Stomach (tissue), 9 donors: ENCODE results near the gene ABHD2. TPM values are rescaled to one million over a fixed set of nuclear protein-coding genes. Genes with fewer than 3 reads are reported as not detected.

Source experiments
- DNase-seq, 2 donors: peaks; one replicate each; pipeline versions ENCODE4 v3.0.0 to v3.0.0-alpha.2; 2013 to 2019
- H3K27ac ChIP-seq, 5 donors: fragments of 200-600 bp in 4 of 5; sonication (generic) in 4 of 5; one replicate each; pipeline ENCODE4 v1.5.1; 2013 to 2019; ENCODE audit warnings: mild to moderate bottlenecking in 1 of 5, moderate library complexity in 1 of 5
- H3K27me3 ChIP-seq, 3 donors: fragments of 200-600 bp; sonication (generic); one replicate each; pipeline ENCODE4 v1.5.1; 2017 to 2019; ENCODE audit warnings: mixed run types in 1 of 3
- H3K36me3 ChIP-seq, 4 donors: fragments of 200-600 bp; sonication (generic); 1 replicate in 3 of 4; 2 replicates in 1 of 4; pipeline ENCODE4 v1.5.1; 2016 to 2019
- H3K4me1 ChIP-seq, 4 donors: fragments of 200-600 bp; sonication (generic); one replicate each; pipeline ENCODE4 v1.5.1; 2016 to 2019
- H3K4me3 ChIP-seq, 4 donors: fragments of 200-600 bp; sonication (generic) in 3 of 4; one replicate each; pipeline ENCODE4 v1.5.1; 2016 to 2019; ENCODE audit warnings: mild to moderate bottlenecking in 1 of 4
- H3K9me3 ChIP-seq, 4 donors: fragments of 200-600 bp; sonication (generic); one replicate each; pipeline ENCODE4 v1.5.1; 2016 to 2019
- EP300 ChIP-seq: sonication (generic); formaldehyde crosslinking; IDR thresholded peaks from one replicate; pipeline ENCODE4 v1.6.1; 2017; ENCODE audit warnings: antibody characterized with exemption
- POLR2A ChIP-seq, 4 donors: fragments of 450-650 bp; IDR thresholded peaks; one replicate each; pipeline ENCODE4 v1.6.1; 2016; ENCODE audit warnings: antibody characterized with exemption in 4 of 4, control low read depth in 2 of 4, mild to moderate bottlenecking in 1 of 4, moderate library complexity in 1 of 4
- POLR2AphosphoS5 ChIP-seq, 3 donors: sonication (generic); formaldehyde crosslinking; IDR thresholded peaks; one replicate each; pipeline ENCODE4 v1.6.1; 2016; ENCODE audit warnings: antibody characterized with exemption in 3 of 3
- WGBS, 5 donors: extraction: QIAGEN DNeasy Blood & Tissue Kit in 3 of 5; methylation state at CpG; one replicate each; pipeline versions ENCODE4 v1.1.5 to v1.1.7; 2013 to 2018; 5-methylcytosine and 5-hydroxymethylcytosine counted together
- intact Hi-C: fragments of 100-400 bp; cut with DNase I; formaldehyde crosslinking; loops from one replicate; pipeline ENCODE4 v1.15.1; 2023; ENCODE audit warnings: low total_unique reads
- polyA plus RNA-seq, 3 donors: library from polyadenylated mRNA; stranded (reverse); fragments of 200-250 nt; gene quantifications; one replicate each; pipeline ENCODE4 v1.2.3, GENCODE V29; 2013
- total RNA-seq, 5 donors: library from RNA; depleted of rRNA; stranded (reverse); fragments of >200 nt; gene quantifications; one replicate each; pipeline versions ENCODE4 v1.1.0 to v1.2.3, GENCODE V29; 2014 to 2016
- TF ChIP-seq, protein P1 (sequence below), 7 experiments: fragments of 450-650 bp in 4 of 7; fragments of 200-600 bp in 3 of 7; sonication (generic) in 3 of 7; IDR thresholded peaks; one replicate each; pipeline ENCODE4 v1.5.1; 2016 to 2019; ENCODE audit warnings: antibody characterized with exemption in 7 of 7, control low read depth in 2 of 7, mild to moderate bottlenecking in 1 of 7
- donor health status: healthy with polysubstance abuse.
- donor health status: Bipolar disorder and iron deficiency.
- donor health status: healthy.

Gene ABHD2
- total and polyA plus RNA-seq, 8 donors: 5.1 to 192 (median 70.3) TPM

DNA sequence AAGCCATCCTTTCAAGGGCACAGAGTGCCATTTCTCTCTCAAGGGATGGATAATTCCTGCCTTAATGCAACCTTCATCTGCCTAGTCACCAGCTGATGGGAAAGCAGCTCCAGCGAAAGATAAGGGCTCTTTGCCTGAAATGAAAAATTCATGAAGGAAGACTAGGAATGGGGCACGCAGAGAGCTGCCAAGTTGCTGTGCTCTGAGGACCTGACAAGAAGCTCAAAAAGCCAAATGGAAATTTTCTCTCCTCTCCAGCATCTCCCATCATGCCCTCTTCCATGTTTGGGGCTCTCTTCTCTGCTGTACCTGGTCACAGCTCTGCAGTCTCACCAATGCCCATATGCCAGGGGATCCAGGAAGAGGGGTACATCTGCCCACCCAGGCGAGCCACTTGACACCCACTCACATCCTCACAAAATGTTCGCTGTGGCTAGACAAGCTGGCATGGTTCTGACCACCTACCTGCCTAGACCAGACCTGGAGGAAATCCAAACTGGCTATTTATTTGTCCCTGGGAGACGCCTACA lies 29.3 kb upstream of the ABHD2 start:
- Histone ChIP-seq H3K4me1 (peaks cover 4 to 21% (median 12%) of the 10 kb centered on the region in 4 donors), H3K36me3 (no peaks in the 10 kb centered on the region), H3K27me3 (no peaks in the 10 kb centered on the region), H3K4me3 (no peak overlapping the region), H3K27ac (no peak overlapping the region), H3K9me3 (no peaks in the 10 kb centered on the region)
- 43 to 64% (median 58%) methylated on average over 5 of the region's 5 CpGs for WGBS, 5 donors
- intact Hi-C loops: loop anchor here (5.0 kb wide), 1 partner anchor 118 kb away; no protein-coding TSS in a partner anchor
- no peak for DNase-seq
- TF ChIP-seq, protein P1, sequence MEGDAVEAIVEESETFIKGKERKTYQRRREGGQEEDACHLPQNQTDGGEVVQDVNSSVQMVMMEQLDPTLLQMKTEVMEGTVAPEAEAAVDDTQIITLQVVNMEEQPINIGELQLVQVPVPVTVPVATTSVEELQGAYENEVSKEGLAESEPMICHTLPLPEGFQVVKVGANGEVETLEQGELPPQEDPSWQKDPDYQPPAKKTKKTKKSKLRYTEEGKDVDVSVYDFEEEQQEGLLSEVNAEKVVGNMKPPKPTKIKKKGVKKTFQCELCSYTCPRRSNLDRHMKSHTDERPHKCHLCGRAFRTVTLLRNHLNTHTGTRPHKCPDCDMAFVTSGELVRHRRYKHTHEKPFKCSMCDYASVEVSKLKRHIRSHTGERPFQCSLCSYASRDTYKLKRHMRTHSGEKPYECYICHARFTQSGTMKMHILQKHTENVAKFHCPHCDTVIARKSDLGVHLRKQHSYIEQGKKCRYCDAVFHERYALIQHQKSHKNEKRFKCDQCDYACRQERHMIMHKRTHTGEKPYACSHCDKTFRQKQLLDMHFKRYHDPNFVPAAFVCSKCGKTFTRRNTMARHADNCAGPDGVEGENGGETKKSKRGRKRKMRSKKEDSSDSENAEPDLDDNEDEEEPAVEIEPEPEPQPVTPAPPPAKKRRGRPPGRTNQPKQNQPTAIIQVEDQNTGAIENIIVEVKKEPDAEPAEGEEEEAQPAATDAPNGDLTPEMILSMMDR (IDR thresholded peaks at IDR 0.05): no peak
- TF ChIP-seq EP300 (no peak), POLR2AphosphoS5 (IDR thresholded peaks at IDR 0.05) (no peak), POLR2A (IDR thresholded peaks at IDR 0.05) (no peak)

DNA sequence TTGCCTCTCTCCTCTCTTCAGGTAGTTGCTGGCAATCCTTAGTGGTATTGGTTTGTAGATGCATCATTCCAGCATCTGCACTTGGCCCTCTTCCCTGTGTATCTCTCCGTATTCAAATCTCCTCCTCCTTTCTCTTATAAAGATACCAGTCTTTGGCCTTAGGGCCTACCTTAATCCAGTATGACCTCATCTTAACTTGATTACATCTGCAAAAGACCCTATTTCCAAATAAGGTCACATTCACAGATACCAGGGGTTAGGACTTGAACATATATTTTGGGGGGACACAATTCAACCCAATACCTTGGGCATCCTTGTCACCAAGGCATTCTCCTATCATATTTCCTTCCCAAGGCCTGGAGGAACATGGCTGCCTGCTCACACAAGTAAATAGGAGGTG lies 22.0 kb upstream of the ABHD2 start:
- peaks cover 10 to 21% (median 18%) of the 10 kb centered on the region in 4 donors for H3K9me3 ChIP-seq
- peaks cover 0 to 7% (median 0%) of the 10 kb centered on the region in 4 donors for H3K4me1 ChIP-seq
- H3K4me3 ChIP-seq: no peak overlapping the region
- peaks cover 0 to 4% (median 0%) of the 10 kb centered on the region in 4 donors for H3K36me3 ChIP-seq
- 87 to 100% (median 96%) methylated on average over 1 of the region's 1 CpG for WGBS, 5 donors
- DNase-seq: no peak
- TF ChIP-seq EP300: no peak
- TF ChIP-seq, protein P1 (IDR thresholded peaks at IDR 0.05): no peak
- no peak for TF ChIP-seq POLR2AphosphoS5 (IDR thresholded peaks at IDR 0.05)
- TF ChIP-seq POLR2A (IDR thresholded peaks at IDR 0.05): no peak
- intact Hi-C loops: no loop called here
- no peak overlapping the region for H3K27ac ChIP-seq
- H3K27me3 ChIP-seq: no peaks in the 10 kb centered on the region

DNA sequence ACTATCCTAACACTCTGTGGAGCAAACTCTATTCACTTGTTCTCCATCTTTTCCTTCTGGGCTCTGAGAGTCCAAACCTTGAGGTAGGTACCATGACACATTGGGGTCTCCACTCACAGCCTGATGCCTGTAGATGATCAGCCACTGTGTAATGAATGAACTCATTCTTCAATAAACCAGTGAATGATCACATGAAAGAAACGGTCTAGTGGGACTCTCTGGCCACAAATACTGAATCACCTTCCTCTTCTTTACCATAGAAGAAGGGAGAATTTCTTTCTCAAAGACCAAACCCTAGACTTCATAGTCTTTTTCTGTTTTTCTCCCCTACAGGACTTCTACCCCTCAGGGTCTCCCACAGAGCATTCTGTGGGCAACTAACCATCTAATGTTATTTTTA lies 20.5 kb upstream of the ABHD2 start:
- WGBS, 5 donors: 52 to 71% (median 57%) methylated on average over 1 of the region's 1 CpG
- no peak for DNase-seq
- TF ChIP-seq EP300: no peak
- no peak for TF ChIP-seq POLR2A (IDR thresholded peaks at IDR 0.05)
- TF ChIP-seq POLR2AphosphoS5 (IDR thresholded peaks at IDR 0.05): no peak
- TF ChIP-seq, protein P1 (IDR thresholded peaks at IDR 0.05): no peak
- H3K36me3 ChIP-seq: peaks cover 0 to 4% (median 0%) of the 10 kb centered on the region in 4 donors
- H3K9me3 ChIP-seq: peaks cover 10 to 21% (median 18%) of the 10 kb centered on the region in 4 donors
- H3K4me3 ChIP-seq: no peak overlapping the region
- no peaks in the 10 kb centered on the region for H3K27me3 ChIP-seq
- no peak overlapping the region for H3K27ac ChIP-seq
- H3K4me1 ChIP-seq: peaks cover 0 to 14% (median 0%) of the 10 kb centered on the region in 4 donors
- intact Hi-C loops: no loop called here

DNA sequence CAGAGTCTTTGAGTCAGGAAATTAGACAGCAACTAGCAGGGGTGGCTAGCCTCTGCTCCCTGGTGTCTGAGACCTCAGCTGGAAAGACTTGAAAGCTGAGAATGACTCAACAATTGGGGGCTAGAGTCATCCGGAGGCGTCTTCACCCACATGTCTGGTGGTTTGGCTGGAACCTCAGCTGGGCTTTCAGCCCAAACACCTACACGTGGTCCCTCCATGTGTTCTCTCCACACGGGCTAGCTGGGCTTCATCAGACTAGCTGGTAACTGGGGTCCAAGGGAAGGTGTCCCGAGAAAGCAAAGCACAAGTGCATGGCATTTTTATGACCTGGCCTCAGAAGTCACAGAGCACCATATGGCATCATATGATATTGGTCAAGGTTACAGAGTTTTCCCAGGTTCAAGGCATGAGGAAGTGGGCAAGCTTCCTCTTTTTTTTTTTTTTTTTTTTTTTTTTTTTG lies 19.9 kb upstream of the ABHD2 start:
- Histone ChIP-seq H3K27ac (peak overlapping the region in 1 of 5 donors; percentile 30), H3K27me3 (no peaks in the 10 kb centered on the region), H3K4me1 (peaks cover 0 to 14% (median 0%) of the 10 kb centered on the region in 4 donors), H3K9me3 (peaks cover 10 to 21% (median 18%) of the 10 kb centered on the region in 4 donors), H3K36me3 (peaks cover 0 to 4% (median 0%) of the 10 kb centered on the region in 4 donors), H3K4me3 (no peak overlapping the region)
- no peak for DNase-seq
- TF ChIP-seq, protein P1 (IDR thresholded peaks at IDR 0.05): no peak
- no peak for TF ChIP-seq EP300
- no peak for TF ChIP-seq POLR2AphosphoS5 (IDR thresholded peaks at IDR 0.05)
- TF ChIP-seq POLR2A (IDR thresholded peaks at IDR 0.05): no peak
- WGBS, 5 donors: 41 to 79% (median 71%) methylated on average over 5 of the region's 5 CpGs
- intact Hi-C loops: no loop called here
